ENCODE results near the gene CCDC187.
"Not testable (repeated sequence)": the region's sequence is repeated elsewhere in the genome, so short reads cannot be mapped to it uniquely, and the experiment has no call there.

Gene CCDC187

GRCh38 chr9:136283291-136284235 lies 20.3 kb downstream of the CCDC187 start:
- DNase-seq: peak in 4 of 5 donors; percentile 55 to 65 (median 60)

DNA sequence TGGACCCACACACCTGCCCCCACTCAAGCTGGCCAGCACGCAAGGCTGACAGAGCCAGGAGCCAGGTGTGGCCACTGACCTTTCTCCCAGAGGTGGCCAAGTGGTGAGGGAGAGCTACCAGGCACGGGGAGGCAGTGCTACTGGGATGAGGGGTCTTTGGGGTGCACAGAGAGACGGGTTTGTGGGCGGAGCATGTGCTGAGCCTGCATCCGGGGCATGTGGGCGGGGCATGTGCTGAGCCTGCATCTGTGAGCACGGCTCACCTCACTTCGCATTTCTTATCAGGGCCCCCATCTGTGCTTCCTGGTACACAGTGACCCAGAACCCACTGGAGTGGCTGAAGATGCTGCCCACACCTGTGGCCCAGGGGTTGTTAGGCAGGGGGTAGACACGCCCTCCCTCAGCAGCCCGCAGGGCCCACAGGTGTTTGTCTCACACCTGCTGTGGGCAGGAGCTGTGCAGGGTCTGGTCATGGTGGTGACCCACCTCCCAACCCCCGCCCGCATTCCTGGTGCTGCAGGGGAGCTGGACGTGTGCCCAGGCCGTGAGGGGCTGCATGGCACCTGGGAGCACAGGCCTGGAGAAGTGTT lies 21.5 kb downstream of the CCDC187 start:
- DNase-seq: no peak

- no peak for DNase-seq
These were observed 22.2 kb downstream of the CCDC187 start for GRCh38 chr9:136281421-136282271.

DNA sequence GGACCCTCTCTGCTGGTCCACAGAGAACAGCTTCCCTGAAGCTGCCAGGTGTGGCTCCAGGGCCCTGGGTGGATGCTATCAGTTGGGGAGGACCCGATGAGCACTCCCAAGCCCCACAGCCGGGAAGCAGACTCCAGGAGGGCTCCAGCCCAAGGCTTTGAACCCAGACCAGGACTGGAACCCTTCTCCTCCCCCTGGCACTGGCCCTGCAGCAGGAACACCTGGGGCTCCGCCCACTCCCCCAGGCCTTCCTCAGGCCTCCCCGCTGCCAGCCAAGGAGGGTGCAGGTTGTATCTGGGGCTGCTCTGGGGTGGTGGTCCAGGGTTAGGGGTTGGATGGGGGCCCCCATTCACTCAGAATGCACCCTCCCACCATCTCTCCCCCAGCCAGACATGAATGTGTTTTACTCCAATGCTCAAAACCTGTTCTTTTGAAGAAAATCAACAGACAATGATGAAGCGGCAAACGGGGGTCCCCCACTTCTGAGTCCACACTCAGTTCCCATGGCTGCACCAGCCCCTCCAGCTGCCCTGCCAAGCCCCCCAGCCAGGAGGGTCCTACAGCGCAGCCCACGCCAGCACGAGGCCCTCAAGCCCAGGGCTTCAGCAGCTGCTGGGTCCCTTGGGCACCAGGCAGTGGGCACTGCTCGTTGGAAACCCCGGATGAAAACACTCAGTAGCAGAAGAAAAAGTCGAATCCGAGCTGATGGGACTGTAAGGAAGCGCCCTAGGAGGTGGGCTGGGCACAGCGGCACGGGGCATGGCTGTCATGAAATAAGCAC lies 23.2 kb downstream of the CCDC187 start:
- no peak for DNase-seq

GRCh38 chr9:136279471-136279870 lies 24.4 kb downstream of the CCDC187 start:
- DNase-seq: no peak

GRCh38 chr9:136278894-136279293 lies 25.0 kb downstream of the CCDC187 start:
- no peak for DNase-seq

- DNase-seq: no peak
These were observed 25.7 kb downstream of the CCDC187 start for GRCh38 chr9:136278221-136278620.

- DNase-seq: no peak
These were observed 26.1 kb downstream of the CCDC187 start for GRCh38 chr9:136277746-136278145.

- DNase-seq: no peak
These were observed 27.2 kb downstream of the CCDC187 start for GRCh38 chr9:136276716-136277115.

DNA sequence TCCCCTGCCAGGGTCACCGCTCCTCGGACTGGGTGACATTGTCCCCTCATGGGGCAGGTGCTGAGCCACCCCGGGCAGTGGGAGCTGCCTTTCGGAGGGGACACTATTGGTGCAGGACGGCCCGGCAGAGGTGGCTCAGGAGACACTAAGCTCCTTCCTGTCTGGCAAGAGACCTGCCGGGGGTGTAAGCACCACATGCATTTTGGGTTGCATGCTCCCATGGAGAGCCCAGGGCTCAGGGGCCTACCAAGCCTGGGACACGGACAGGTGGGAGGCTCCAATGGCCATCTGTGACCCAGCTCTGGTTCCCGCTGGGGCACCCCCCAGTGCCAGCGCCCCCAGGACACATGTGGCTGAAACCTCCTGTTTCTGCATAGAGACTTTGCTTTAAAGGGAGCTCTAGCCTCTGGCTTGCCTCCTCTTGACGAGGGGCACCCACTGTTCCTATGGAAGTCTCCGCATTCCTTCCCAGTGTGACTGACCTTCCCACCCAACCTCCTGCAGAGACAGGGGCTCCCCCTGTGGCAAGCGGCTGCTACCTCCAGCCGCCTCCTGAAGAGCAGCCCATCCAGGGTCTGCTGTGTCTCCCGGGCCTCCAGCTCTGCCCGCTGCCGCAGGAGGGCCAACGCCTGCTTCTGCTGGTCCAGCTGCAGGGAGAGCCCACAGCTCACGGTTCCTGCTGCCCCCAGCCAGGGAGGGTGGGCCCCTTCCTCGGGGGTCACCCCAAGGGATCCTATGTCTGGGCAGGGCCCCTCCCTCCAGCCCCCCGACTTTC lies 28.1 kb downstream of the CCDC187 start:
- no peak for DNase-seq

DNA sequence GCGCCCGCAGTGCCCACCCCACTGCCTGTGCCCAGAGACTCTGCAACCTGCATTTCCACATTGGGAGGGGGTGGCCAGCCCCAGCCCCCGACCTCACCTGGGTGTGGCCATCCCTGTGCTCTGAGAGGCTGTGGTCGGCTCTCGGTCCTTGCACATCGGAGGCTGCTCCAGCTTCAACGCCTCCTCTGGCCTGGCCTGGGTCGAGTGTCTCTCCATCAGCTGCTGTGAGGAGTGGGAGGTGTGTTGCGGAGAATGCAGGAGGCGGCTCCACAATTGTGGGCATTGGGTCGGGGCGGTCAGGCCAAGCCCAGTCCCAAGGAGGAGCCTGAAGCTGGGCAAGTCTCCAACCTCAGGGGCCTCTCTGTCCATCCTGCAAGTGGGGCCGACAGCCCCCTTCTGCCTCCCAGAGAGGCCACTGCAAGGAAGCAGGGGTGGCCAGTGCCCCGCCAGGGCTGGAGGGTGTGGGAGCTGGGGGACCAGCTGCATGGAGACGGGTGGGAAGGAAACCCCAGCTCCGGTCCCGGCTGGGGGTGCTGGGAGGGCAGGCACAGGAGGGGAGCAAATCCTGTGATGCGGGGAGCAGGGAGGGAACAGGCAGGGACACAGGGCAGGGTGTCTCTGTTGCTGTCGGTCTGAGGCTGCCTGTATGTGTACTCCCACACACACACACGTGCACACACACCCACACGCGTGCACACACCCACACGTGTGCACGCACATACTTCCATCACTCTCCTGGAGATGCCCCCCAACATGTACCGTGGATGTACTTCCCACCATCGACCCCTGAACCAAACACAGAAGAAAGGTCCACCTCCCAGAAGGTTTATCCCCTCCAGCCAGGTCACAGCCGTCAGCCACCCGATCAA lies 28.9 kb downstream of the CCDC187 start:
- no peak for DNase-seq

GRCh38 chr9:136273921-136274785 lies 29.7 kb downstream of the CCDC187 start:
- no peak for DNase-seq

DNA sequence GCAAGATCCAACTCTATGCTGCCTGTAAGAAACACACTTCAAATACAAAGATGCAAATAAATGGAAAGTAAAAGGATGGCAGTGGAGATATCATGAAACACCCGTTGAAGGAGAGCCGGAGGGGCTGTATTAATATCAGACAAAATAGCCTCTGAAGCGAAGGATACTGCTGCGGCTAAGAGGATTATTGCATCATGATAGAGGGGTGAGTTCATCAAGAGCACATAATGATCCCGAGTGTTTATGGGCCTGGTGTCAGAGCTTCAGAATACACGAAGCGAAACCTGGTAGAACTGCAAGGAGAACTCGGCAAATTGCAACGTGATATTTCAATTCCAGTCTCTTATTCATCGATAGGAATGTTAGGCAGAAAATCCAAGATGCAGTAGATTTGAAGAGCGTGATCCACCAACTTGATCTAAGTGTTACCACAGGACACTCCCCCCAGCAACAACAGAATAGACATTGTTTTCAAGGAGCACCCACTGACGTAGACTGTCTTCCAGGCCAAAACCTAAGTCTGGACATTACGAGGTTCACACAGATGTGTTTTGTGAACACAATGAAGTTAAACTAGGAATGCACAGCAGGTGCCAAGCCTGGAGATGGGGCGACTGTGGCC lies 30.5 kb downstream of the CCDC187 start:
- no peak for DNase-seq

GRCh38 chr9:136270173-136270705 lies 33.7 kb downstream of the CCDC187 start:
- DNase-seq: no peak

- DNase-seq: no peak
These were observed 35.2 kb downstream of the CCDC187 start for GRCh38 chr9:136268735-136269134.

DNA sequence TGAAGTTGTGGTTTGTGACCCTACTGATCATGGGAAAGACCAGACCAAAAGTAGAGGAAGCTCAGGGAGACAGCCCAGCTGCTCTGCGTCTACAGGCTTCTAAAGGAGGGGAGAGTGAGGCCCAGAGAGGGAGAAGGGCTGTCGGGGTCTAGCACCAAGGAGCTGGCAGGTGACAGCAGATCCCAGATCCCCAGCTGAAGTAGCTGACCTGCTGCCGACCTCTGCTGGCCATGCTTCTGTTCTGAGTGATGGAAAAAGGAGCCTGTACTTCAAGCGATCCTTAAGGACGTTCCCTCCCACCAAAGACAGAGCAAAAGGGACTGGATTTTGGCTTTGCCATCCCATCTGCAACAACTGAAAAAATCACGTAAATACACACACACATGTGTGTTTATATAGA lies 35.6 kb downstream of the CCDC187 start:
- DNase-seq: no peak

- peak; percentile 75 to 86 (median 79) for DNase-seq
These were observed 36.4 kb downstream of the CCDC187 start for GRCh38 chr9:136267261-136268111.

DNA sequence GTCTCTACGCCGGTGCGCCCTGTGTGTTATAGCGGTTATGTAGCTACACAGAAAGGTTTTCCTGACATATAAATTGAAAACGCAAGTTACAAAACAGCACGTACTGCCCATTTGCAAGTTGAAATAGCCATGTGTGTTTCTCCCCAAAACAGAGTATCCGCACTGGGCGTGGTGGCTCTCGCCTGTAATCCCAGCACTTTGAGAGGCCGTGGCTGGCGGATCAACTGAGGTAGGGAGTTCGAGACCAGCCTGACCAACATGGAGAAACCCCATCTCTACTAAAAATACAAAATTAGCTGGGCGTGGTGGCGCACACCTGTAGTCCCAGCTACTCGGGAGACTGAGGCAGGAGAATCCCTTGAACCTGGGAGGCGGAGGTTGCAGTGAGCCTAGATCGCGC lies 37.3 kb downstream of the CCDC187 start:
- DNase-seq: not testable (repeated sequence)
